Breast epithelium (tissue), 4 donors: ENCODE results near the gene IL22RA1. TPM values are rescaled to one million over a fixed set of nuclear protein-coding genes. Genes with fewer than 3 reads are reported as not detected.

Experiments
- DNase-seq, 2 donors: peaks; one replicate each; pipeline ENCODE4 v3.0.0-alpha.2; 2019; ENCODE audit warnings: low spot score in 2 of 2
- H3K27ac ChIP-seq, 2 donors: fragments of 200-600 bp; sonication (generic) in 1 of 2; one replicate each; pipeline ENCODE4 v1.5.1; 2016 to 2019; ENCODE audit warnings: mild to moderate bottlenecking in 1 of 2
- H3K27me3 ChIP-seq, 2 donors: fragments of 200-600 bp; sonication (generic) in 1 of 2; one replicate each; pipeline versions ENCODE4 v1.5.1 to v1.6.0; 2017 to 2019; ENCODE audit warnings: control low read depth in 1 of 2, mild to moderate bottlenecking in 1 of 2
- H3K36me3 ChIP-seq: fragments of 200-600 bp; one replicate; pipeline ENCODE4 v1.5.1; 2019
- H3K4me1 ChIP-seq, 2 donors: fragments of 200-600 bp; sonication (generic); one replicate each; pipeline ENCODE4 v1.5.1; 2016 to 2019; ENCODE audit warnings: control low read depth in 1 of 2
- H3K4me3 ChIP-seq, 3 donors: fragments of 200-600 bp; sonication (generic); 1 replicate in 2 of 3; 2 replicates in 1 of 3; pipeline ENCODE4 v1.5.1; 2016 to 2019; ENCODE audit warnings: mild to moderate bottlenecking in 3 of 3, moderate library complexity in 2 of 3
- H3K9me3 ChIP-seq, 2 donors: fragments of 200-600 bp; sonication (generic) in 1 of 2; one replicate each; pipeline ENCODE4 v1.5.1; 2016 to 2019; ENCODE audit warnings: control low read depth in 1 of 2
- POLR2A ChIP-seq: fragments of 450-650 bp; IDR thresholded peaks from one replicate; pipeline ENCODE4 v1.6.1; 2016; ENCODE audit warnings: antibody characterized with exemption, mild to moderate bottlenecking, moderate library complexity
- POLR2AphosphoS5 ChIP-seq, 3 donors: sonication (generic); formaldehyde crosslinking; IDR thresholded peaks; one replicate each; pipeline ENCODE4 v1.6.1; 2017; ENCODE audit warnings: antibody characterized with exemption in 3 of 3
- intact Hi-C: fragments of 100-400 bp; cut with DNase I; formaldehyde crosslinking; loops from one replicate; pipeline ENCODE4 v1.15.1; 2023; ENCODE audit warnings: low total_unique reads
- total RNA-seq, 3 donors: library from RNA; depleted of rRNA; stranded (reverse); fragments of >200 nt; gene quantifications; one replicate each; pipeline ENCODE4 v1.1.0, GENCODE V29; 2016
- TF ChIP-seq, protein P1 (sequence below), 3 donors: fragments of 450-650 bp; IDR thresholded peaks; one replicate each; pipeline ENCODE4 v1.5.1; 2016 to 2017; ENCODE audit warnings: antibody characterized with exemption in 3 of 3, mild to moderate bottlenecking in 3 of 3, moderate library complexity in 3 of 3

Gene IL22RA1
- total RNA-seq, 3 donors from 2014 or later, result 0.73 to 0.98 TPM; not detected in 1

DNA sequence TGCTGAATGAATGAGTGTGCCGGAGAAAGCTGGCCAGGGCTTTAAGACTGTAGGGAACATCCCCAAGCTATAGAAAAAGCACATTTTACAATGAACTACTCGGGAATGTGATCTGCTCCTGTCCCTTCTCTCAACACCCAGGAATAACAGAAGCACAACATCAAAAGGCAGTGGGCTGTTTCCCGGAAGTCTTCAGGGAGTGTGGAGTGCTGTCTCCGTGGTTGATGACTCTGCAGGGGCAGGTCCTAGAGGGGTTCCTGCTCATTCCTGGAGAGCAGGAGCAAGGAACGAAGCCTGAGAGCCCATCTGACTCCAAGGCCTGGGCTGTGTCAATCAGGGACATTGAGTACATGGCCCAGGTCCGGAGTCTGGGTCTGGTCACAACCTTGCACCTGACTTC is 4.9 kb upstream of the IL22RA1 start:
- Histone ChIP-seq H3K36me3 (no peaks in the 10 kb centered on the region), H3K4me3 (no peak overlapping the region), H3K4me1 (no peaks in the 10 kb centered on the region), H3K9me3 (no peaks in the 10 kb centered on the region), H3K27ac (no peak overlapping the region), H3K27me3 (no peaks in the 10 kb centered on the region)
- intact Hi-C loops, result no loop called here
- no peak for DNase-seq
- TF ChIP-seq POLR2A (no peak), POLR2AphosphoS5 (IDR thresholded peaks at IDR 0.05) (no peak)
- TF ChIP-seq, protein P1, sequence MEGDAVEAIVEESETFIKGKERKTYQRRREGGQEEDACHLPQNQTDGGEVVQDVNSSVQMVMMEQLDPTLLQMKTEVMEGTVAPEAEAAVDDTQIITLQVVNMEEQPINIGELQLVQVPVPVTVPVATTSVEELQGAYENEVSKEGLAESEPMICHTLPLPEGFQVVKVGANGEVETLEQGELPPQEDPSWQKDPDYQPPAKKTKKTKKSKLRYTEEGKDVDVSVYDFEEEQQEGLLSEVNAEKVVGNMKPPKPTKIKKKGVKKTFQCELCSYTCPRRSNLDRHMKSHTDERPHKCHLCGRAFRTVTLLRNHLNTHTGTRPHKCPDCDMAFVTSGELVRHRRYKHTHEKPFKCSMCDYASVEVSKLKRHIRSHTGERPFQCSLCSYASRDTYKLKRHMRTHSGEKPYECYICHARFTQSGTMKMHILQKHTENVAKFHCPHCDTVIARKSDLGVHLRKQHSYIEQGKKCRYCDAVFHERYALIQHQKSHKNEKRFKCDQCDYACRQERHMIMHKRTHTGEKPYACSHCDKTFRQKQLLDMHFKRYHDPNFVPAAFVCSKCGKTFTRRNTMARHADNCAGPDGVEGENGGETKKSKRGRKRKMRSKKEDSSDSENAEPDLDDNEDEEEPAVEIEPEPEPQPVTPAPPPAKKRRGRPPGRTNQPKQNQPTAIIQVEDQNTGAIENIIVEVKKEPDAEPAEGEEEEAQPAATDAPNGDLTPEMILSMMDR (IDR thresholded peaks at IDR 0.05), result no peak

DNA sequence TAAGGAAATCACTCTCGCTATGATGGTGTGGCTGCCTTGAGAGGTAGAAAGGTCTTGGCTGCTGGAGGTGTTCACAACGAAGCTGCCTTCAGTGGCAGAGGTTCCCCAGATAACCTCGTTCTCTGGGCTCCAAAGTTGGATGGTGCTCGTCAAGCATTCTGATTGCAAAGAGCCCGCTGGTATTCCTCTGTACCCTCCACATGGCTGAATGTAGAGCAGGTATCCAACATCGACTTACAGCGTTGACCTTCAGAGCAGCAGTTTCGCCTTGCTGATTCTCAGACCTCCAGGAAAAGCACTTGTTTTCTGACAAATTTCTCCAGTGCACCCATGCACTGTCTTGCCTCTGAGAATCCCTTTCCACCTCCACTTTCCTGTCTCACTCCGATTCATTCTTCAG is 4.3 kb upstream of the IL22RA1 start:
- Histone ChIP-seq H3K36me3 (no peaks in the 10 kb centered on the region), H3K4me3 (no peak overlapping the region), H3K9me3 (no peaks in the 10 kb centered on the region), H3K4me1 (no peaks in the 10 kb centered on the region), H3K27ac (no peak overlapping the region), H3K27me3 (no peaks in the 10 kb centered on the region)
- DNase-seq, result no peak
- intact Hi-C loops, result no loop called here
- no peak for TF ChIP-seq POLR2AphosphoS5 (IDR thresholded peaks at IDR 0.05)
- no peak for TF ChIP-seq POLR2A
- TF ChIP-seq, protein P1 (IDR thresholded peaks at IDR 0.05), result no peak

DNA sequence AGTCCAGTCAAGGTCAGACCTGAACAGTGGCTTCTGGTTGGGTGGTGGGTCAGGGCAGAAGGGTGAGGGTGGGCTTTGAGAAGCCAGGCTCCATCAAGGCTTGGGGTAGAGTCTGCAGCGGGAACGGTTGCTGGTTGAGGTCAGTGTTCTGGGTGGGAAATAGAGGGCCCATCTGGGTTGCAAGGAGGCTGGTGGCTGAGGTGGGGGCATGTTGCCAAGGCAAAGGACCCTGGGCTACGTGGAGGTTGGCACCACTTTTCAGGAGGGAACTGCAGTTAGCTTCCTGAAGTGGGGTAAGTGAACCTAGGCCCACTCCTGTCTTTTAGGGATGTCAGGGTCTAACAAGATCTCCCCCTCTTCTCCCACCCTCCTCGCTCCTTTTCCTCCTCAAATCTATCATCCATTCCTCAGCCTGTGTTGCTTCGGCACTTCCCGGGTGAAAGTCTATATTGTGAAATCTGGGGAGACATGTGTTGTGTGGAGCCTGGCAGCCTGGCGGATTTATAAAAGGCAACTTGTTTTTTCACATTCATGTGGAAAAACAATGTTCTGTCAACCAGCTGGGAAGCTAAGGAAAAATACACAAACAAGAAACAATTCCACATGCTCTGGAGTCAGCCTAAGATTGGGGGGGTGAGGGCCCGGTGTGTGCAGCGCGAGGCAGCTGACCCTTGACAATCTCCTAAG is 1.5 kb downstream of the IL22RA1 start:
- H3K4me1 ChIP-seq, result no peaks in the 10 kb centered on the region
- H3K9me3 ChIP-seq, result no peaks in the 10 kb centered on the region
- TF ChIP-seq POLR2A (no peak), POLR2AphosphoS5 (IDR thresholded peaks at IDR 0.05) (no peak)
- TF ChIP-seq, protein P1 (IDR thresholded peaks at IDR 0.05), result no peak
- H3K27ac ChIP-seq, result no peak overlapping the region
- H3K27me3 ChIP-seq, result no peaks in the 10 kb centered on the region
- H3K4me3 ChIP-seq, result no peak overlapping the region
- no peaks in the 10 kb centered on the region for H3K36me3 ChIP-seq
- intact Hi-C loops, result no loop called here
- no peak for DNase-seq

DNA sequence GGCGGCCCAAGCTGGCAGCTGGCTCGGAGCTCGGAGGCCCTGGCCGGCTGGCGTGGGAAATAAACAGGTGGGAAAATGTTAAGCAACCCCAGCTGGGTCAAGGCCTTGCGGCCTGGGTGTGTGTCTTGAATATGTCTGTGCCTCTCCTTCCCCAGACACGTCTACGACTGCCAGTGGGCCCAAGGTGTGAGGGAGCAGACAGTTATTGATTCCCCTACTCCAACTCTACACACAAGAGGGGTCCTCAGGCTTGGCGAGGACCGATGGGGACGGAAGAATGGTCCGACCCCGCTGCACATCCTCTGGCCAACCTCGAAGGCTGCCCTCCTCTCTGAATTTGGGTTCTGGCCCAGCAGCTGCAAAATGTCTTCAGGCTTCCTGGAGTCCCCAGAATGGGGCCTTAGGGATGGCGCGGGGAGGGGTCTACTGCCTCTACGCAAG is 2.2 kb downstream of the IL22RA1 start:
- H3K4me3 ChIP-seq, result no peak overlapping the region
- no peaks in the 10 kb centered on the region for H3K9me3 ChIP-seq
- H3K27me3 ChIP-seq, result no peaks in the 10 kb centered on the region
- TF ChIP-seq POLR2AphosphoS5 (IDR thresholded peaks at IDR 0.05) (no peak), POLR2A (no peak)
- no peaks in the 10 kb centered on the region for H3K4me1 ChIP-seq
- no peak for DNase-seq
- H3K36me3 ChIP-seq, result no peaks in the 10 kb centered on the region
- intact Hi-C loops, result no loop called here
- H3K27ac ChIP-seq, result no peak overlapping the region

DNA sequence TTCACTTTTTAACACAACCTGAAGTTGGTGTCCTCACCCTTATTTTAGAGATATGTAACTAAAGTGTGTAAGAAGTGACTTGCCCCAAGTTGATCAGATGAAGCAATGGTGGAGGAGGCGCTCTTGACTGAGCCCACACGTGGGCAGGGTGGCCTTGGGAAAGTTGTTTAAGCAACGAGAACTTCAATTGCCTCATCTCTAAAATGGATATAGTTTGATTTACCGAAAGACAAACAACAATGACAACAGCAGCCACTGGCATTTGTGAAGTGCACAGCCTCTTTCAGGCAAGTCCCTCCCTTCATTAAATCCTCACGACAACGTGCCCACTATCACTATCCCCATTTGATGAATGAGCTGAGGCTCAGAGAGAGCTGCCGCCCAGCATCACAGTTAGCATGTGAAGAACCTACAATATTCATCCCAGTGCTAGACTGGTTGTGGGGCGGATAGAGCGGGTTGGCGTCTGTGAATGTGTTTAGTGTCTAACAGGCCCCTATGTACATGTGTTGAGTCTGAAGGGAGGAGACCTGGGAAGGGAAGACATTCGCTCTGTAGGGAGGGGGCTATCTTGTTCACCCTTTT is 3.0 kb downstream of the IL22RA1 start:
- TF ChIP-seq, protein P1 (IDR thresholded peaks at IDR 0.05), result no peak
- no peak for TF ChIP-seq POLR2A
- no peak for TF ChIP-seq POLR2AphosphoS5 (IDR thresholded peaks at IDR 0.05)
- no peak for DNase-seq
- Histone ChIP-seq H3K27ac (no peak overlapping the region), H3K4me3 (no peak overlapping the region), H3K9me3 (no peaks in the 10 kb centered on the region), H3K36me3 (no peaks in the 10 kb centered on the region), H3K4me1 (no peaks in the 10 kb centered on the region), H3K27me3 (no peaks in the 10 kb centered on the region)
- intact Hi-C loops, result no loop called here
